Measurements from ENCODE around the gene PRR5L.

Gene PRR5L

GRCh38 chr11:36447514-36447913 is 151.4 kb downstream of the PRR5L start:
- no peak for DNase-seq

DNA sequence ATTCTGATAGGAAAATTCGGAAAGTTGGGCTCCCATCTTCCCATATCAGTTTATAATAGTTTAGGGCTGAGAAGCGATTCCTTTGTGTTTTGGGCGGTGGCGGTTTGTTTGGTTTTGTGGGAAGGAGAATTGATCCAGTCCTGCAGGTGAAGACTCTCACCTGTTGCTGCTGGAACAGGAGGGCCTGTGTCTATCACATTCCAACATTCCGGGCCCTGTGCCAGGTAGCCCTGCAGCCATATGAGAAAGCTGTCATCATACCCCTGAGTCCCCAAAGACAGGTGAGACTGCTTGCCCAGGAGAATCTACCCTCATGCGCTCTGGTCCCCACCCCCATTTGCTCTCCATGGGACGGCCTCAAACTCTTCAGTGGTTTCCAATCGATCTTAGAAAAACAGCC is 151.9 kb downstream of the PRR5L start:
- DNase-seq: peak; percentile 18

DNA sequence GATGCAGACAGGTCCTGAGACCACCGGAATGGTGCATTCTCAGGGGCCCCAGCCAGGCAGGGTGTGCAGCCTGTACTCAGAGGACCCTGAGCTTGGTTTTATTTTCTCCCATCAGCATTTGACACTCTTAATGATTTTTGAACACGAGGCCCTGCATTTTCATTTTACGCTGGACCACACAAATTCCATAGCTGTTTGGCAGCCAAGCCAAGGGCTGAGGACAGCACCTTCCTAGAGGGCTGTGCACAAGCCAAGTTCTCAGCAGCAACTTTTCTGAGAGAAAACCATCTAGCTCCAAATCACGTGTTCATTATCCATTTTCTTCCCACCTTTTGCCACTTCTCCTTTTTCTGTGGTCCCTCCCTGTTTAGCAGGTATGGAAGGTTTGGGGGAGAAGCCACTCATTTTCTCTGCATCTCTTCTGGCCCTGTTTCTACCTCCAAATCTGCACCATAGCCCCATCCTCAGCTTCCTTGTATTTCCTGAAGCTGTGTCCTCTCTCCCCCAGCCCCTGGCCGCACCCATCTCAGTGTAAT is 153.5 kb downstream of the PRR5L start:
- DNase-seq: no peak

- DNase-seq: no peak
Measured at GRCh38 chr11:36450110-36450572, 154.1 kb downstream of the PRR5L start.

GRCh38 chr11:36451045-36451444 is 155.0 kb downstream of the PRR5L start:
- DNase-seq: no peak

GRCh38 chr11:36451681-36452080 is 155.6 kb downstream of the PRR5L start:
- DNase-seq: no peak

DNA sequence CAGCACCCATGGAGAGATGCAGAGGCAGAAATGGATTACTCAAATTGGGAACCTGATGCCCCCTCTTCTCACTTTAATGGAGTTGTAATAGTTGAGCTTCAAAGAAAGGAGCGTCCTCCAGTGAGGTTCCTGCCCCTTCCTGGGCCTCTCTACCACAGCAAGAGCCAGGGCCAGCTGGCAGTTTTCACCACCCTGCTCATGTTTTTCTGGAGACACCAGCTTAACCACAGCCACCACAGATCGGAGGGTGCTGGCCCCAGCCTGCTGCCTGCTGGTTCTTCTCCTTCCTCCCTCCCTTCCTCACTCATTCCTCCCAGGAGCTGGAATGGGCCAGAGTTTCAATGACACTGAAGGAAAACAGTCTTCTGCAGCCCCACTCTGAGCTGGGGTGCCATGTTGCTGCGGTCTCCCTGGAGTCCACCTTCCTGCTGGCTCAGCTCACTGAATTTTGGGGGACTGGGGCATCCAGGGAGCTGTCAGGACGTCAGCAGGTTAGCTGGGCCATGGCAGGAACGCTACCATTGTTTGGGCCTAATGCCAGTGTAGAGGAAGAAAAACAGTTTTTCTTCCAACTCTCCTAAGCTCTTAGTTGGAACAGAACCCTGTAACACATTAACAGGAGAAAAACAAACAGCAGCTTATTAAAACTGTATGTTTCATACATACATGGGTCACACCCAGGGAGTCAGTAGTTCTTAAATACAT is 156.3 kb downstream of the PRR5L start:
- no peak for DNase-seq

- DNase-seq: no peak
Measured at GRCh38 chr11:36452961-36453360, 156.9 kb downstream of the PRR5L start.

GRCh38 chr11:36453678-36454077 is 157.6 kb downstream of the PRR5L start:
- DNase-seq: no peak

GRCh38 chr11:36454551-36454940 is 158.5 kb downstream of the PRR5L start:
- DNase-seq: no peak

GRCh38 chr11:36454941-36455631 is 159.0 kb downstream of the PRR5L start:
- DNase-seq: no peak

GRCh38 chr11:36455658-36456111 is 159.6 kb downstream of the PRR5L start:
- no peak for DNase-seq

DNA sequence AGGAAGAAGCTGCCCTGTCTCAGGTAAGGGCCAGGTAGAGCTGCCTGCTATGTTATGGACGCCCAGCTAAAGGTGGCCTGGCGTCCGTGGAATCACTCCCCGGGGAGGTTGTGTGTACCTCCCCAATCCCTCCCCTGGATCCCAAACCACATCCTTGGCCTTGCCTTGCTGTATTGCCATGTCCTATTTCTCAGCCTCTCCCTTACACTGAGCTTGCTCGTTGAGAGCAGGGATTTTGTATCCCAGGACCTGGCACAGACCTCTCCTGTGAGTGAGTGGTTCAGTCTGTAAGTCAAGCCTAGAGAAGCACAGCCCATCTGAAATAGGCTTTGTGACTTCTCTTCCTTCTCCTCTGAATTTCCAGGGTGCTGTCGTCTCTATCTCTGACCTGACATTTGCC is 160.1 kb downstream of the PRR5L start:
- no peak for DNase-seq

DNA sequence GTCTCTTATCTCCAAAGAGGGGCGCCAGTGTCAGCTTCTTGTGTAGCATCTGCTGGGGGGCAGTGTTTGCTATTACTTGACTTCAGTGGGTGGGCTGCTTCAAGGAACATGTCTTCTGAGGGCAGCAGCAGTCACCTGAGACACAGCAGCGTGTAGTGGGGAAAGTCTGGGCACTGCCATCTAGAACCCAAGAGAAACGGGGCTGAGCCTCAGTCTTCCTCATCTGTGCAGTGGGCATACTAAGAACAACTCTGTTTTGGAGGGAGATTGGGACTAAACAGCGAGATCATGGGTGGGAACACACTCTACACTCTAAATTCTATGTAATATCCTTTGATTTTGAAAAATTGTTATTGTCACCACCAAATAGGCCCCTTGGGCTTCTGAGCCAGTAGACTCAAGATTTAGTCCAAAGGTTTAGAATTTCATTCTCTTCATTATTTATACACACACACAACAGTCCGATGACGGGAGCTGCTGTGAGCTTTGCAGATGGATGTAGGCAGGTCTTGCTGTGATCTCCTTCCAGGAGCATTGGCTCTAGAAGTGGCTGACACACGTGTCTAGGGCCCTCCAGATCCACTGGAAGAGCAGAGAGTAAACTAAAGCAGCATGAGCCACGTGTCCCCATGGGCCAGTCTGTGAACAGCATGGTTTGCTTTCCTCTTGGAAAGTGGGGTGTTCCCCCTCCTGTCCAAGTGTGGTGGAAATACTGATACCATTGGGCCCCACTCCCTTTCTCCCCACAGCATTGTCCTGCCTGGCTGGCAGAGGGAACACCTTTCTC is 162.2 kb downstream of the PRR5L start:
- no peak for DNase-seq

DNA sequence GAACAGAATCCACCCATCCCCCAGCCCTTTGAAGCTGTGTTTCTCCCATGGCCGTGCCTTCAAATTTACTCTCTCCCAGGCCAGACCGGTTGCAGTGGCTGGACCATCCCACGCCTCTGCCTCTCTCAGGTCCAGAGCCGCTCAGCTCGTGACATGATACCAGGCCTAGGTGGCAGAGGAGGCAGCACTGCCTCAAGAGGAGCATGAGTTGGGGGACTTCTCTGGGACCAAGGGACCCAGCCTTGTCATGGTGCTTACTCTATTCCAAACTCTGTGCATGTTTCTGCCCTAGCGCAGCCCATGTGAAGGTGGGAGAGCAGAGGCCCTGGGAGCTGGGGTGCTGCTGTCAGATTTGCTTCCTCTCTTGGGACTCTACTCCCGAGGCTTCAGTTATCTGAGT is 163.0 kb downstream of the PRR5L start:
- DNase-seq: no peak

- no peak for DNase-seq
Measured at GRCh38 chr11:36460220-36460619, 164.1 kb downstream of the PRR5L start.

GRCh38 chr11:36462321-36462720 is 166.2 kb downstream of the PRR5L start:
- DNase-seq: no peak

DNA sequence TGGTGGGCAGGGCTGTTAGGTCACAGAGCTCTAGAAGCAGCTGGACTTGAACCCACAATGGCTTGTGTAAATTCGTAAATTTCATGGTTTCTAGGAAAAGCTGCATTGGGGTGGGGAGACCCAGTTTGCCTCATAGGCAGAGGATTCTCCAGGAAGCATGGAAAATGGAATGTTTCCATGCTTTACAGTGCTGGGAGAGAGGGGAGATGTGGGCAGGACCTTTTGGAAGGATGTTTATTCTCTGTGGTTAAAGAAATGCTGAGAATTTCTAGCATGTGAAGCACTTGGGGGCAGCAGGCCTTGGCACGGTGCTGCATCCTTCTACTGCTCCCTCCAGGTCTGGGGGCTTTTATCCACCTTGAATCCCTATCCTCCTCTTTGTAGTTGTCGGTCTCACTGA is 167.7 kb downstream of the PRR5L start:
- DNase-seq: no peak

DNA sequence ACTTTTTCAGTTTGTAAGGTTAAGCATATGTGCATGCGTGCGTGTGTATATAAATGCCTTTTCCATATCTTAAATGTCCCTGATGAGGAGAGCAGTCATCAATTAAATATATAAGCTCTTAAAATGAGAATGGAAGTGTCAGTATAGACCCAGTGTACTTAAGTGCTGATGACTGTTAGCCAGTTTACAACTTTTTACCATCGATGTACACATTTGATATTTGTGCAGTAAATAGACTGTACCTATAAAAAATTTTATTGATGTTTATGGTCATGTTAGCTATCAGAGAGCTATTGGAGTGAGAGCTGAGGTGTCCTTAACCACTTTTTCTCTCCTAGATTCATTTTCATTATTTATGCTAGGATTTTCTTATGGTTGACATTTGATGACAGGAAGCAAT is 168.6 kb downstream of the PRR5L start:
- no peak for DNase-seq

DNA sequence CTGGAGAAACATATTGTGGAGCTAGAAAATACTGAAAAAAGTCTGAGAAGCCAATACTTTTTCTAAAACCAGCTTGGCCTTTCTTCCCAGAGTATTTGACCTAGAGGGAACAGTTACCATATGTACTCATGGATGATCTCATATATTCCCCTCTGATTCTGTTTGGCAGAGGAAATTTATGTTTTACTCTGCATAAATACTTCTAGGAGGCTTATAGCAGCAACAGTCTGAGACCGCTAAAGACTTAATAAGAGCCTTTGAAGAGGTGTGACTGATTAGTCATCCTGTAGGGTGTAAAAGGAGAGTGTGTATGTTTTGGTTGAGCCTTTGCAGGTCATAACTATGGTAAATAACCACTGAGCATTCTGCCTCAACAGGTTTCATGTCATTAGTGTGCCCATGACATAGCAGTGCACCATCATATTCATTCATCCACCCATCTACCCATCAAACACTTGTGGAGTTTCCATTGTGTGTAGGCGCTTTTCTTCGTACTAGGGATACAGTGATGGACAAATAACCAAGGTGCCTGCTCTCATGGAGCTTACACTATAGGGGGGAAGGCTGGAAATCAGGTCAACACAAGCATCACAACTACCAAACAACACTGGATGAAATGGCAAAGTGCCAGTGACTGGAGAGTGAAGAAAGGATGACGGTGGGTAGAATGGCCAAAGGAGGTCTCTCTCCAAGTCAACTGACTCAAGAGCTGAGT is 169.5 kb downstream of the PRR5L start:
- DNase-seq: no peak

- DNase-seq: no peak
Measured at GRCh38 chr11:36467012-36467411, 170.9 kb downstream of the PRR5L start.

DNA sequence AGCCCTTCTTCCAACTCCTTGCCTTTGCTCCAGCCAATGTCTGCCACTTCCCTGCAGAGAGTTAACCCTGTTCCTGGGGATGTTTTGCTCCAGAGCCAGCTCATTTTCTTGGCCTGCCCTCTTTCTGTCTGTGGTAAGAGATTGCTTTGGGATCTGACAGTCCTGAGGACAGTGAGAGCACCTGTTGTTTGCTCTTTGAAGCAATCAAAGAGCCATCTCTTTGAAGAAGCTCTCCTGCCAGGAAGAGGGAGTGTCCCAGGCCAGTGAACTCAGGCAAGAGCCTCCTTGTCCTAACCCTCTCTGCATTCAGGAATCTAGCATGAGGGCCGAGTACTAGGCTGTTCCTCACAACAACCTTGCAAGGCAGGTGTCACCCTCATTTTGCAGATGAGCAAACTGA is 171.8 kb downstream of the PRR5L start:
- no peak for DNase-seq

DNA sequence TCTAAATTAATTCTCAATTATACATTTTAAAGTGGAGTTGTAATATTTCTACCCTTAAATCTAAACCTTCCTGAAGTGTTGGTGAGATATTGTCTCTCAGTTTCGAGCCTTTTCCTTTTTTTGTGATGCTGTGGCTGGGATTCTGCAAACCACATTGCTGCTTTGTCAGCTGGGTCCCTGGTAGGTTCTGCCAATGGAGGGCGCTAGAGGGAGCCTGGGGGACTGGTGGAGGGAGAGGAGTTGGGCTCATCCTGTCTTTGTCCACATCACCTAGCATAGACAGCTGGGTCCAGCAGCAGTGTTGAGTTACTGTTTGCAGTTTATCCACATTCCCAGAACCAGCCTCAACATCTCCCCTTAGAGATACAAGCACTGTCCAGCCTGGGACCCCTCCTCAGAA is 173.0 kb downstream of the PRR5L start:
- no peak for DNase-seq

Measured in NCI-H2171 (cell line).